SU-DHL-6 (cell line): ENCODE results near the gene SRRM1.
A peak's percentile ranks its signal among the peaks of the same experiment; 100 is the strongest.

ENCODE experiments used
- H2AFZ ChIP-seq: fragments of 200-600 bp; sonication (generic); 2 replicates; pipeline ENCODE4 v1.6.1; 2014; ENCODE audit warnings: low read depth, mild to moderate bottlenecking, moderate library complexity, mixed read lengths, antibody characterized with exemption, low read length; ENCODE audit not compliant: severe bottlenecking
- H3F3A ChIP-seq: fragments of 200-600 bp; shearing (Covaris generic); 2 replicates; pipeline ENCODE4 v1.6.0; 2016; ENCODE audit warnings: antibody characterized with exemption, mild to moderate bottlenecking; ENCODE audit not compliant: insufficient read depth
- H3K27ac ChIP-seq: fragments of 200-600 bp; sonication (generic); 2 replicates; pipeline ENCODE4 v1.5.1; 2016; ENCODE audit warnings: low read depth, mild to moderate bottlenecking, low read length, moderate library complexity, mixed read lengths
- H3K27me3 ChIP-seq: fragments of 200-600 bp; sonication (generic), shearing (Covaris generic); 2 replicates; pipeline ENCODE4 v1.6.0; 2014; ENCODE audit warnings: mild to moderate bottlenecking, low read length
- H3K36me3 ChIP-seq: fragments of 200-600 bp; sonication (generic); 2 replicates; pipeline ENCODE4 v1.6.1; 2014; ENCODE audit warnings: mild to moderate bottlenecking, low read length, mixed read lengths
- H3K4me2 ChIP-seq: fragments of 300-600, 200-600 bp; shearing (Covaris generic), sonication (generic); 2 replicates; pipeline ENCODE4 v1.6.0; 2014; ENCODE audit warnings: low read length, low read depth, mild to moderate bottlenecking; ENCODE audit not compliant: poor library complexity, severe bottlenecking
- H3K4me3 ChIP-seq: fragments of 200-600 bp; sonication (generic); 2 replicates; pipeline ENCODE4 v1.5.1; 2014; ENCODE audit warnings: antibody characterized with exemption, low read length, mild to moderate bottlenecking, mixed read lengths; ENCODE audit not compliant: insufficient read depth, poor library complexity, severe bottlenecking
- H3K79me2 ChIP-seq: fragments of 200-600 bp; sonication (generic); 2 replicates; pipeline ENCODE4 v1.6.1; 2014; ENCODE audit warnings: mild to moderate bottlenecking, low read length, moderate library complexity; ENCODE audit not compliant: insufficient read depth
- H3K9ac ChIP-seq: fragments of 200-600 bp; sonication (generic); 2 replicates; pipeline ENCODE4 v1.7.0; 2014; ENCODE audit warnings: mild to moderate bottlenecking, low read length
- H3K9me2 ChIP-seq: fragments of 200-600 bp; sonication (generic); replicated peaks from 2 replicates; pipeline ENCODE4 v1.6.1; 2014; ENCODE audit warnings: low read length; ENCODE audit not compliant: insufficient read depth
- H3K9me3 ChIP-seq: fragments of 200-600 bp; sonication (generic); 2 replicates; pipeline ENCODE4 v1.6.1; 2014; ENCODE audit warnings: low read length, mixed read lengths; ENCODE audit not compliant: insufficient read depth
- H4K20me1 ChIP-seq: fragments of 200-600 bp; sonication (generic); 2 replicates; pipeline ENCODE4 v1.6.1; 2014; ENCODE audit warnings: low read depth, mild to moderate bottlenecking, antibody characterized with exemption, low read length, moderate library complexity, mixed read lengths
- EZH2phosphoT487 ChIP-seq: fragments of 200-600 bp; sonication (generic), shearing (Covaris generic); conservative IDR thresholded peaks from 2 replicates; pipeline ENCODE4 v1.6.1; 2018; ENCODE audit warnings: mild to moderate bottlenecking, antibody characterized with exemption, low read length, moderate library complexity, mixed read lengths
- TF ChIP-seq, protein P1 (sequence below): fragments of 200-600 bp; sonication (generic); IDR thresholded peaks from one replicate; pipeline ENCODE4 v1.5.1; 2017; ENCODE audit warnings: antibody characterized with exemption, mild to moderate bottlenecking, low read length, moderate library complexity; ENCODE audit not compliant: insufficient read depth, poor library complexity, severe bottlenecking

Gene SRRM1

DNA sequence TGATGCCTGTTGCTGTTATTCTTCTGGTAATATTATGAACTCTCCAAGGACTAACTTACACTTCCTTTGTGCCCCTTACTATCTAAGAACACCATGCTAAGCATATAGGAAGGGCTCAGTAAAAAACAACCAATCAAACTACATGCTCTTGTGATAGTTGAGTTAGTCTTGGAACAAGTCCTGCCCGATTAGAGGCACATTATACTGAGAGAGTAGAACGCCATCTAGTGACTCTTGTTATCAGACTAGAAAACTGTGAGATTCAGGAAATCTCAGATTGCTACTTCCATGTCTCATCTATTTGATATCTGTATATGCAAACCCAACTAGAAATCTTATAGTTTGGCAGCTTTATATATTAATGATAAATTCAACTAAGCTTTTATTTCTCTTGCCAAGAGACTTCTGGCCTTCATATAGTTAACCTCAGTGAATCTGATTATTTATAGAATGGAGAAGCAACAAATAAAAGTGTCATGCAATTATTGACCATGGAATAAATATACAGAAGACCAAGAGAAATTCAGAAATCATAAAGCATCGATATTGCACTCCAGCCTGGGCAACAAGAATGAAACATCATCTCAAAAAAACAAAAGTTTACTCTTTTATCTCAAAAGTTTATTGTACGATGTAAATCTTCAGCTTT is 7.8 kb upstream of the SRRM1 start:
- TF ChIP-seq, protein P1, sequence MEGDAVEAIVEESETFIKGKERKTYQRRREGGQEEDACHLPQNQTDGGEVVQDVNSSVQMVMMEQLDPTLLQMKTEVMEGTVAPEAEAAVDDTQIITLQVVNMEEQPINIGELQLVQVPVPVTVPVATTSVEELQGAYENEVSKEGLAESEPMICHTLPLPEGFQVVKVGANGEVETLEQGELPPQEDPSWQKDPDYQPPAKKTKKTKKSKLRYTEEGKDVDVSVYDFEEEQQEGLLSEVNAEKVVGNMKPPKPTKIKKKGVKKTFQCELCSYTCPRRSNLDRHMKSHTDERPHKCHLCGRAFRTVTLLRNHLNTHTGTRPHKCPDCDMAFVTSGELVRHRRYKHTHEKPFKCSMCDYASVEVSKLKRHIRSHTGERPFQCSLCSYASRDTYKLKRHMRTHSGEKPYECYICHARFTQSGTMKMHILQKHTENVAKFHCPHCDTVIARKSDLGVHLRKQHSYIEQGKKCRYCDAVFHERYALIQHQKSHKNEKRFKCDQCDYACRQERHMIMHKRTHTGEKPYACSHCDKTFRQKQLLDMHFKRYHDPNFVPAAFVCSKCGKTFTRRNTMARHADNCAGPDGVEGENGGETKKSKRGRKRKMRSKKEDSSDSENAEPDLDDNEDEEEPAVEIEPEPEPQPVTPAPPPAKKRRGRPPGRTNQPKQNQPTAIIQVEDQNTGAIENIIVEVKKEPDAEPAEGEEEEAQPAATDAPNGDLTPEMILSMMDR, result peak; percentile 53
- no peak for TF ChIP-seq EZH2phosphoT487
- H3K4me3 ChIP-seq, result no peak overlapping the region
- H3K9ac ChIP-seq, result no peak overlapping the region
- H3K9me3 ChIP-seq, result no peaks in the 10 kb centered on the region
- H3K4me2 ChIP-seq, result no peak overlapping the region
- H2AFZ ChIP-seq, result no peak overlapping the region
- H3K27me3 ChIP-seq, result no peaks in the 10 kb centered on the region
- no peaks in the 10 kb centered on the region for H3K9me2 ChIP-seq
- H3F3A ChIP-seq, result no peaks in the 10 kb centered on the region
- H4K20me1 ChIP-seq, result no peaks in the 10 kb centered on the region
- H3K79me2 ChIP-seq, result no peaks in the 10 kb centered on the region
- no peaks in the 10 kb centered on the region for H3K36me3 ChIP-seq
- no peak overlapping the region for H3K27ac ChIP-seq

DNA sequence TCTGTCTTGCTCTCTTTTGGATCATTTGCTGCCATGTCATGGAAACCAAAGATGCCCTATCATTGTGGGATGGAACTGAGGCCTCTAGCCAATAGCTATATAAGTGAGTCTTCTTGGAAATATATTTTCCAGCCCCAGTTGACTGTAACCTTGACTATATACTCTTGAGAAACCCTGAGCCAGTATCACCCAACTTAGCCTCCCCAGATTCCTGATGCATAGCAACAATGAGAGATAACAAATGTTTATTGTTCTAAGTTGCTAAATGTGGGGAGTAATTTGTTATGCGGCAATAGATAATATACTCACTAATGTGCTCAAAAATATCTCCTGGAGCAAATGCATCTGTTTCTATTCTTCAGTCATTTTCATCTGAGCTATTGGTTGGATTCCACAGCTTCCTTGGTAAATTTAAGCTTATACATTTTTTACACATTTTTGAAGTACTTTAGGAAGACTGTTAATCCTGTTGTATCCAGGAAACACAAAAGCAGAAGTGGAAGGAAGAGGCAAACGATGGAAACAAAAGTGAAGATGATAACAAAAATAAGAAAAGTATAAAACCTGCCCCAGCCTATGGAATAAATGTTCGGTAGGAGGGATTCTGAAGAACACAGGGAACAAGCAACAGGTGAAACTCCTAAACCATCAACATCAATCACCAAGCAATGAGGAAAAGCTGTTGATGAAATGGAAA is 6.3 kb upstream of the SRRM1 start:
- H3F3A ChIP-seq, result no peaks in the 10 kb centered on the region
- H3K9me3 ChIP-seq, result no peaks in the 10 kb centered on the region

DNA sequence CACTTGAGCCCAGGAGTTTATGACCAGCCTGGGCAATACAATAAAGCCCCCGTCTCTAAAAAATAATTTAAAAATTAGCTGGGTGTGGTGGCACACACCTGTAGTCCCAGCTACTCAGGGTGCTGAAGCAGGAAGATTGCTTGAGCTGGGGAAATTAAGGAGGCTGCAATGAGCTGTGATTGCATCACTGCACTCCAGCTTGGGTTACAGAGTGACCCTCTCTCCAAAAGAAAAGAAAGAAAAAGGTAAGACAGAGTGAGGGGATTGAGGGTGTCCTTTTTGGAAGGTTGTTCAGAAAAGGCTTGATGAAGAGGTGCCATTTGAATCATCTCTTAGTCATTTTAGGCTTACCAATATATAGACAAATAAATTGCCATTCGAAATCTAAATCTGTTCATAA is 4.0 kb upstream of the SRRM1 start:
- Histone ChIP-seq H3K9ac (no peak overlapping the region), H3K27me3 (no peaks in the 10 kb centered on the region), H3K27ac (no peak overlapping the region), H2AFZ (no peak overlapping the region), H3K4me3 (no peak overlapping the region), H3F3A (no peaks in the 10 kb centered on the region), H4K20me1 (peaks cover under 1% of the 10 kb centered on the region; the same call in 1 of the 2 replicates), H3K36me3 (no peaks in the 10 kb centered on the region), H3K9me2 (no peaks in the 10 kb centered on the region), H3K79me2 (peaks cover 10% of the 10 kb centered on the region), H3K4me2 (no peak overlapping the region), H3K9me3 (no peaks in the 10 kb centered on the region)
- no peak for TF ChIP-seq EZH2phosphoT487
- TF ChIP-seq, protein P1, result no peak

More for the DNA sequence above, 6.3 kb upstream of the SRRM1 start:
- H3K4me2 ChIP-seq, result no peak overlapping the region
- no peaks in the 10 kb centered on the region for H3K79me2 ChIP-seq
- H3K36me3 ChIP-seq, result no peaks in the 10 kb centered on the region
- H2AFZ ChIP-seq, result no peak overlapping the region
- H4K20me1 ChIP-seq, result no peaks in the 10 kb centered on the region
- H3K9ac ChIP-seq, result no peak overlapping the region
- no peak overlapping the region for H3K27ac ChIP-seq
- TF ChIP-seq, protein P1, result no peak
- TF ChIP-seq EZH2phosphoT487, result no peak
- no peak overlapping the region for H3K4me3 ChIP-seq
- no peaks in the 10 kb centered on the region for H3K27me3 ChIP-seq
- H3K9me2 ChIP-seq, result no peaks in the 10 kb centered on the region
